GM21723 (cell line): ENCODE measurements around the gene PTPRD.

Source experiments
- ATAC-seq: cut with Tn5 transposase; IDR thresholded peaks from one replicate; pipeline ENCODE4 v1.9.1; 2021; ENCODE audit warnings: mild to moderate bottlenecking, moderate library complexity; ENCODE audit not compliant: unreplicated experiment

Gene PTPRD

GRCh38 chr9:10272830-10273229, 340.0 kb downstream of the PTPRD start:
- no peak for ATAC-seq

- ATAC-seq, result peak; percentile 56
Measured at GRCh38 chr9:10268531-10269485, 344.0 kb downstream of the PTPRD start.

GRCh38 chr9:10265153-10265631, 347.6 kb downstream of the PTPRD start:
- no peak for ATAC-seq

GRCh38 chr9:10260501-10260900, 352.3 kb downstream of the PTPRD start:
- no peak for ATAC-seq

GRCh38 chr9:10259668-10260067, 353.1 kb downstream of the PTPRD start:
- ATAC-seq, result no peak

GRCh38 chr9:10255758-10256157, 357.0 kb downstream of the PTPRD start:
- no peak for ATAC-seq

- ATAC-seq, result no peak
Measured at GRCh38 chr9:10254338-10254737, 358.5 kb downstream of the PTPRD start.

GRCh38 chr9:10253341-10253740, 359.5 kb downstream of the PTPRD start:
- no peak for ATAC-seq

GRCh38 chr9:10252174-10252573, 360.6 kb downstream of the PTPRD start:
- no peak for ATAC-seq

GRCh38 chr9:10251490-10251889, 361.3 kb downstream of the PTPRD start:
- no peak for ATAC-seq

- ATAC-seq, result no peak
Measured at GRCh38 chr9:10250219-10250618, 362.6 kb downstream of the PTPRD start.

- ATAC-seq, result no peak
Measured at GRCh38 chr9:10248890-10249289, 363.9 kb downstream of the PTPRD start.

GRCh38 chr9:10242255-10242654, 370.5 kb downstream of the PTPRD start:
- ATAC-seq, result no peak

GRCh38 chr9:10238087-10238486, 374.7 kb downstream of the PTPRD start:
- ATAC-seq, result no peak

GRCh38 chr9:10237584-10237983, 375.2 kb downstream of the PTPRD start:
- ATAC-seq, result no peak

GRCh38 chr9:10236161-10236560, 376.6 kb downstream of the PTPRD start:
- ATAC-seq, result no peak

- ATAC-seq, result no peak
Measured at GRCh38 chr9:10235376-10235775, 377.4 kb downstream of the PTPRD start.

GRCh38 chr9:10232352-10232930, 380.4 kb downstream of the PTPRD start:
- ATAC-seq, result no peak

- ATAC-seq, result no peak
Measured at GRCh38 chr9:10230512-10230911, 382.3 kb downstream of the PTPRD start.

- ATAC-seq, result no peak
Measured at GRCh38 chr9:10228082-10228481, 384.7 kb downstream of the PTPRD start.

GRCh38 chr9:10226996-10227395, 385.8 kb downstream of the PTPRD start:
- ATAC-seq, result no peak

GRCh38 chr9:10212702-10213101, 400.1 kb downstream of the PTPRD start:
- ATAC-seq, result no peak
